CD14-positive monocyte (primary cell): ENCODE results near the gene NTRK2. TPM values are rescaled to one million over a fixed set of nuclear protein-coding genes. Genes with fewer than 3 reads are reported as not detected.

Source experiments
- DNase-seq, 3 donors: peaks; one replicate each; pipeline ENCODE4 v3.0.0-alpha.2; 2011 to 2022
- H2AFZ ChIP-seq: 2 replicates; pipeline ENCODE4 v1.6.0; 2012; ENCODE audit warnings: mild to moderate bottlenecking, low read depth, low read length, inconsistent platforms; ENCODE audit not compliant: insufficient read depth, poor library complexity, severe bottlenecking
- H3K27ac ChIP-seq, 2 donors: 1 replicate in 1 of 2; 2 replicates in 1 of 2; pipeline ENCODE4 v1.5.1; 2012 to 2013; ENCODE audit warnings: low read length in 2 of 2, control low read depth in 1 of 2, inconsistent platforms in 1 of 2, low read depth in 1 of 2, mild to moderate bottlenecking in 1 of 2
- H3K27me3 ChIP-seq, 2 donors: one replicate each; pipeline versions ENCODE4 v1.6.0 to v1.6.1; 2011 to 2013; ENCODE audit warnings: low read length in 2 of 2; ENCODE audit not compliant: control insufficient read depth in 2 of 2, insufficient read depth in 2 of 2
- H3K36me3 ChIP-seq, 2 donors: replicated peaks in 1 of 2; 1 replicate in 1 of 2; 2 replicates in 1 of 2; pipeline versions ENCODE4 v1.5.1 to v1.6.1; 2012 to 2013; ENCODE audit warnings: low read length in 2 of 2, control low read depth in 1 of 2, inconsistent platforms in 1 of 2, mild to moderate bottlenecking in 1 of 2; ENCODE audit not compliant: insufficient read depth in 2 of 2, control insufficient read depth in 1 of 2
- H3K4me1 ChIP-seq, 2 donors: 1 replicate in 1 of 2; 2 replicates in 1 of 2; pipeline versions ENCODE4 v1.5.1 to v1.6.1; 2012 to 2013; ENCODE audit warnings: low read length in 2 of 2, control low read depth in 1 of 2, inconsistent platforms in 1 of 2, mild to moderate bottlenecking in 1 of 2, moderate library complexity in 1 of 2; ENCODE audit not compliant: insufficient read depth in 2 of 2, control insufficient read depth in 1 of 2
- H3K4me2 ChIP-seq: replicated peaks from 2 replicates; pipeline ENCODE3; 2012; ENCODE audit warnings: low read length, moderate library complexity, mild to moderate bottlenecking; ENCODE audit not compliant: poor library complexity, severe bottlenecking; ENCODE audit errors: extremely low read depth
- H3K4me3 ChIP-seq, 3 experiments: fragments of 200-600 bp in 1 of 3; sonication (generic) in 1 of 3; replicated peaks in 1 of 3; 1 replicate in 2 of 3; 2 replicates in 1 of 3; pipeline ENCODE4 v1.5.1; 2011 to 2013; ENCODE audit warnings: low read length in 3 of 3, mild to moderate bottlenecking in 3 of 3, control low read depth in 2 of 3, low read depth in 2 of 3, inconsistent platforms in 1 of 3, moderate library complexity in 1 of 3
- H3K79me2 ChIP-seq: 2 replicates; pipeline ENCODE4 v1.6.0; 2012; ENCODE audit warnings: mild to moderate bottlenecking, control low read depth, inconsistent platforms, low read length, moderate library complexity; ENCODE audit not compliant: insufficient read depth
- H3K9ac ChIP-seq: 2 replicates; pipeline ENCODE4 v1.6.0; 2017; ENCODE audit warnings: low read length, mild to moderate bottlenecking; ENCODE audit not compliant: insufficient read depth, poor library complexity, severe bottlenecking
- H3K9me3 ChIP-seq, 2 donors: replicated peaks in 1 of 2; 1 replicate in 1 of 2; 2 replicates in 1 of 2; pipeline versions ENCODE4 v1.5.1 to v1.6.1; 2012 to 2013; ENCODE audit warnings: low read length in 2 of 2, control low read depth in 1 of 2; ENCODE audit not compliant: control insufficient read depth in 1 of 2, insufficient read depth in 1 of 2
- H4K20me1 ChIP-seq: 2 replicates; pipeline ENCODE4 v1.6.0; 2012; ENCODE audit warnings: mild to moderate bottlenecking, low read length, control low read depth, moderate library complexity; ENCODE audit not compliant: insufficient read depth
- H3K27ac Mint-ChIP-seq, 7 donors: one replicate each; pipeline ENCODE4 v1.8.0; 2020; ENCODE audit warnings: mild to moderate bottlenecking in 7 of 7, mixed read lengths in 7 of 7, moderate library complexity in 6 of 7, inconsistent platforms in 2 of 7
- H3K27me3 Mint-ChIP-seq, 3 donors: one replicate each; pipeline ENCODE4 v1.8.0; 2021 to 2022; ENCODE audit warnings: low read depth in 3 of 3, mild to moderate bottlenecking in 3 of 3, mixed read lengths in 3 of 3, moderate library complexity in 3 of 3, inconsistent platforms in 1 of 3
- H3K36me3 Mint-ChIP-seq, 2 donors: one replicate each; pipeline ENCODE4 v1.8.0; 2020; ENCODE audit warnings: mixed read lengths in 2 of 2, inconsistent platforms in 1 of 2, mild to moderate bottlenecking in 1 of 2
- H3K4me1 Mint-ChIP-seq: one replicate; pipeline ENCODE4 v1.8.0; 2020; ENCODE audit warnings: mild to moderate bottlenecking, mixed read lengths
- H3K4me3 Mint-ChIP-seq, 2 donors: one replicate each; pipeline ENCODE4 v1.8.0; 2020; ENCODE audit warnings: mild to moderate bottlenecking in 2 of 2, mixed read lengths in 2 of 2, moderate library complexity in 1 of 2
- H3K9me3 Mint-ChIP-seq, 7 donors: one replicate each; pipeline ENCODE4 v1.8.0; 2020 to 2022; ENCODE audit warnings: mixed read lengths in 7 of 7, mild to moderate bottlenecking in 6 of 7, moderate library complexity in 6 of 7, inconsistent platforms in 2 of 7
- WGBS: methylation state at CpG from one replicate; pipeline ENCODE4 v1.1.5; 2013; ENCODE audit warnings: missing lambda C conversion rate; ENCODE audit not compliant: insufficient coverage; 5-methylcytosine and 5-hydroxymethylcytosine counted together
- intact Hi-C, 2 donors: fragments of 100-400 bp; cut with micrococcal nuclease; formaldehyde crosslinking; loops; one replicate each; pipeline versions ENCODE4 v1.15.0 to v1.15.1; 2023
- polyA plus RNA-seq, 3 donors: library from polyadenylated mRNA; depleted of rRNA in 1 of 3; unstranded in 2 of 3; stranded (reverse) in 1 of 3; fragments of 300-500 nt in 2 of 3; fragments of >200 nt in 1 of 3; fragmentation: Illumina TruSeq in 2 of 3; gene quantifications; 1 replicate in 2 of 3; 2 replicates in 1 of 3; pipeline ENCODE4 v1.2.3, GENCODE V29; 2012 to 2021
- TF ChIP-seq, protein P1 (sequence below): fragments of 200-600 bp; IDR thresholded peaks from one replicate; pipeline ENCODE4 v1.8.0; 2022; ENCODE audit warnings: antibody characterized with exemption, mild to moderate bottlenecking

Gene NTRK2
- polyA plus RNA-seq, 3 donors, result not detected

DNA sequence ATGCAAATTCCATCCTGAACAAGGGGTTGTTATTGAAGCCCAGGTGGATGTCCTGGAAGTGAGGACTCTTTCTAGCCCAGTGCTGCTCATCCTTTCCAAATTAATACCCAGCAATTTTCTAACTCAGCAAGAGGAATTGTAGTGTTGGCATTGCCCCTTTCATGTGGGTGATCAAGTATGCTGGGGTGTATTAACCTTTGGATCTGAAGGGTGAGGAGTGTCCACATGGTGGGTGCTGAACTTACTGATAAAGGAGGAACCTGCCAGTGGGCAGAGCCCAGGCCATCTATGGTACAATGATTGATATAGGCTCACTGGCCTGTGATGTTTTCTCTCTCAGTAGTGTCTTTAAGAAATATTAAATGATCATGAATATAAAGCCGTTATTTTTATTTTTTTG, 210.1 kb downstream of the NTRK2 start:
- TF ChIP-seq, protein P1, sequence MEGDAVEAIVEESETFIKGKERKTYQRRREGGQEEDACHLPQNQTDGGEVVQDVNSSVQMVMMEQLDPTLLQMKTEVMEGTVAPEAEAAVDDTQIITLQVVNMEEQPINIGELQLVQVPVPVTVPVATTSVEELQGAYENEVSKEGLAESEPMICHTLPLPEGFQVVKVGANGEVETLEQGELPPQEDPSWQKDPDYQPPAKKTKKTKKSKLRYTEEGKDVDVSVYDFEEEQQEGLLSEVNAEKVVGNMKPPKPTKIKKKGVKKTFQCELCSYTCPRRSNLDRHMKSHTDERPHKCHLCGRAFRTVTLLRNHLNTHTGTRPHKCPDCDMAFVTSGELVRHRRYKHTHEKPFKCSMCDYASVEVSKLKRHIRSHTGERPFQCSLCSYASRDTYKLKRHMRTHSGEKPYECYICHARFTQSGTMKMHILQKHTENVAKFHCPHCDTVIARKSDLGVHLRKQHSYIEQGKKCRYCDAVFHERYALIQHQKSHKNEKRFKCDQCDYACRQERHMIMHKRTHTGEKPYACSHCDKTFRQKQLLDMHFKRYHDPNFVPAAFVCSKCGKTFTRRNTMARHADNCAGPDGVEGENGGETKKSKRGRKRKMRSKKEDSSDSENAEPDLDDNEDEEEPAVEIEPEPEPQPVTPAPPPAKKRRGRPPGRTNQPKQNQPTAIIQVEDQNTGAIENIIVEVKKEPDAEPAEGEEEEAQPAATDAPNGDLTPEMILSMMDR, result no peak

DNA sequence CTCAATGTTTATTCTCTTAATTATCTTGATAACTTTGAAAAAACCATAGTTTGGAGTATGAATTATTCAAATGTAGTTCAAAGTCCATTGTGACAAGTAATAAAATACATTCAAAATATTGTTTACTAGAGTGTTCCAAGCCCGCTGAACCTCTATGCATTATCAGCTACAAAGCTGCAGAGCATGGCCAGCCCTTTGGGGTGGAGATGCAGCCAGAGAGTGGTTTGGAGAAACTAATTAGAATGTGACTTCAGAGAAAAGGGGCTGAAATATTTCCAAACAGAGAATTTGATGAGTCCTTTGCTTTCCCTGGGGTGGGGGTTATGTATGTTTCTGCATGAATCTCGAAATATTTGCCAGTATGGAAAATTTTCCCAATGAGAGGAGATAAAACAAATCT, 211.3 kb downstream of the NTRK2 start:
- Mint-ChIP-seq H3K27me3 (no peaks in the 10 kb centered on the region), H3K4me3 (no peak overlapping the region), H3K27ac (no peak overlapping the region), H3K9me3 (peaks cover 0 to 10% (median 5%) of the 10 kb centered on the region in 7 donors), H3K36me3 (no peaks in the 10 kb centered on the region), H3K4me1 (no peaks in the 10 kb centered on the region)
- TF ChIP-seq, protein P1, result no peak
- DNase-seq, result no peak
- Histone ChIP-seq H3K4me3 (no peak overlapping the region), H3K4me1 (no peaks in the 10 kb centered on the region), H3K27me3 (no peaks in the 10 kb centered on the region), H3K9me3 (no peaks in the 10 kb centered on the region), H3K79me2 (no peaks in the 10 kb centered on the region), H4K20me1 (no peaks in the 10 kb centered on the region), H3K27ac (no peak overlapping the region), H3K4me2 (no peak overlapping the region), H3K9ac (no peak overlapping the region), H3K36me3 (no peaks in the 10 kb centered on the region), H2AFZ (no peak overlapping the region)
- WGBS, result no CpG with 5 or more reads among the region's 2 CpGs
- intact Hi-C loops, result no loop called here

More for the DNA sequence above, 210.1 kb downstream of the NTRK2 start:
- no peaks in the 10 kb centered on the region for H3K4me1 ChIP-seq
- no peaks in the 10 kb centered on the region for H3K4me1 Mint-ChIP-seq
- H4K20me1 ChIP-seq, result no peaks in the 10 kb centered on the region
- H3K4me3 Mint-ChIP-seq, result no peak overlapping the region
- H3K9me3 Mint-ChIP-seq, result peaks cover 0 to 7% (median 3%) of the 10 kb centered on the region in 7 donors
- no peak overlapping the region for H3K4me3 ChIP-seq
- no CpG with 5 or more reads among the region's 1 CpG for WGBS
- H3K9ac ChIP-seq, result no peak overlapping the region
- intact Hi-C loops, result no loop called here
- H3K36me3 Mint-ChIP-seq, result no peaks in the 10 kb centered on the region
- no peak for DNase-seq
- no peaks in the 10 kb centered on the region for H3K27me3 ChIP-seq
- no peaks in the 10 kb centered on the region for H3K9me3 ChIP-seq
- no peak overlapping the region for H3K27ac ChIP-seq
- H3K79me2 ChIP-seq, result no peaks in the 10 kb centered on the region
- H3K27me3 Mint-ChIP-seq, result no peaks in the 10 kb centered on the region
- no peaks in the 10 kb centered on the region for H3K36me3 ChIP-seq
- H2AFZ ChIP-seq, result no peak overlapping the region
- no peak overlapping the region for H3K27ac Mint-ChIP-seq
- no peak overlapping the region for H3K4me2 ChIP-seq
